SHP77 (cell line): Measurements from ENCODE around the gene TRAPPC2L.

ENCODE experiments used
- DNase-seq, 2 experiments: peaks; one replicate each; lab custom pipeline; 2025; lab: John Stamatoyannopoulos, UW

TRAPPC2L gene

GRCh38 chr16:88856828-88857727 lies at the start of gene TRAPPC2L, which contains the start of gene GALNS:
Gene TRAPPC2L (plus strand): TSS chr16:88857127. CDS start chr16:88857151, 24 bp downstream.
Gene GALNS (minus strand): TSS chr16:88856947. CDS start chr16:88856877, 70 bp downstream.
- peak; percentile 89 to 97 for DNase-seq

- DNase-seq, result no peak
These were observed 49.7 kb upstream of the TRAPPC2L start for GRCh38 chr16:88807142-88807625.

GRCh38 chr16:88807626-88808453 lies 49.1 kb upstream of the TRAPPC2L start:
- DNase-seq, result no peak

- DNase-seq, result no peak
These were observed 47.8 kb upstream of the TRAPPC2L start for GRCh38 chr16:88809068-88809675.

GRCh38 chr16:88809676-88810165 lies 47.2 kb upstream of the TRAPPC2L start:
- DNase-seq, result no peak

GRCh38 chr16:88810166-88810911 lies 46.6 kb upstream of the TRAPPC2L start:
- no peak for DNase-seq

- peak; percentile 48 to 74 for DNase-seq
These were observed 45.8 kb upstream of the TRAPPC2L start for GRCh38 chr16:88810912-88811768.

- DNase-seq, result peak; percentile 87
These were observed 45.0 kb upstream of the TRAPPC2L start, which contains the start of gene APRT for GRCh38 chr16:88811769-88812512. Gene APRT (minus strand): TSS chr16:88811928. CDS start chr16:88811899, 29 bp downstream.

- peak in 1 of 2 experiments; percentile 46 for DNase-seq
These were observed 44.2 kb upstream of the TRAPPC2L start for GRCh38 chr16:88812513-88813268.

- no peak for DNase-seq
These were observed 43.4 kb upstream of the TRAPPC2L start for GRCh38 chr16:88813269-88814143.

- DNase-seq, result no peak
These were observed 42.8 kb upstream of the TRAPPC2L start for GRCh38 chr16:88814144-88814502.

GRCh38 chr16:88815227-88815626 lies 41.7 kb upstream of the TRAPPC2L start:
- DNase-seq, result no peak

- DNase-seq, result peak; percentile 57 to 67
These were observed 40.9 kb upstream of the TRAPPC2L start for GRCh38 chr16:88815901-88816589.

- DNase-seq, result no peak
These were observed 40.0 kb upstream of the TRAPPC2L start for GRCh38 chr16:88816736-88817535.

- DNase-seq, result no peak
These were observed 38.9 kb upstream of the TRAPPC2L start for GRCh38 chr16:88817785-88818574.

- no peak for DNase-seq
These were observed 38.4 kb upstream of the TRAPPC2L start for GRCh38 chr16:88818575-88818874.
